ENCODE data around the gene CDCA4. TPM values are rescaled to one million over a fixed set of nuclear protein-coding genes. Genes with fewer than 3 reads are reported as not detected.

The CDCA4 gene
- total and polyA plus RNA-seq, 2 donors from 2014 or later: 4.1 to 6.3 TPM

DNA sequence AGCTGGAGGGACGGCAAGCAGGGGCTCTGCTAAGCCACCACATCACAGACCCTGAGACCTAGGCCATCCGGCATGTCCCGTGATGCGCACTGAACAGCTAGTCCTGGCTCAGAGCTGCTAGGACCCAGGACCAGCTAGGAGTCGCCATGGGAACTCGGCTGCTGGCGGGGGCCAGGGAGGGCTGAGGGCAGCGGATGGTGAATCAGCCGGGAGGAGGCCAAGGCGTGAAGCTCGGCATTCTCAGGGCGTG lies 47.8 kb downstream of the CDCA4 start:
- no peak overlapping the region for H3K9ac ChIP-seq (ENCODE audit: low read length in 3 of 3)
- intact Hi-C loops (cut with DNase I): loop anchor here (10.0 kb wide), 1 partner anchor 72 kb away; no protein-coding TSS in a partner anchor

GRCh38 chr14:104972301-104973134 lies 48.4 kb downstream of the CDCA4 start:
- no peak for TF ChIP-seq CTCF (IDR thresholded peaks at IDR 0.05; ENCODE audit: borderline replicate concordance, extremely low read depth, insufficient read depth)
- DNase-seq (peak in 3 of 5 donors; percentile 49 to 94 (median 68)), FAIRE-seq (no peak)
- H3K9ac ChIP-seq (ENCODE audit: low read length in 3 of 3): peak overlapping the region in 1 of 3 donors; percentile 12
- peaks cover 0 to 40% (median 5%) of the 10 kb centered on the region in 3 donors for H3K4me1 ChIP-seq (ENCODE audit: control insufficient read depth in 2 of 3, insufficient read depth in 2 of 3, low read depth in 1 of 3, low read length in 3 of 3)
- H3K27me3 ChIP-seq (ENCODE audit: control insufficient read depth, insufficient read depth, low read length): no peaks in the 10 kb centered on the region
- peak overlapping the region in 1 of 2 donors; percentile 37 for H3K27ac ChIP-seq (ENCODE audit: low read depth in 2 of 2, low read length in 2 of 2)
- intact Hi-C loops (cut with DNase I): loop anchor here (10.0 kb wide), 1 partner anchor 72 kb away; no protein-coding TSS in a partner anchor
- no peaks in the 10 kb centered on the region for H3K36me3 ChIP-seq (ENCODE audit: control insufficient read depth in 2 of 3, insufficient read depth in 3 of 3, low read length in 3 of 3)
- H3K4me3 ChIP-seq (ENCODE audit: low read length in 3 of 3): no peak overlapping the region
- H3K9me3 ChIP-seq (ENCODE audit: control insufficient read depth in 2 of 3, insufficient read depth in 1 of 3, low read length in 3 of 3): no peaks in the 10 kb centered on the region

More for the DNA sequence above, 47.8 kb downstream of the CDCA4 start:
- DNase-seq (peak; percentile 36 to 97 (median 47)), FAIRE-seq (no peak)
- no peak for TF ChIP-seq CTCF (IDR thresholded peaks at IDR 0.05; ENCODE audit: borderline replicate concordance, extremely low read depth, insufficient read depth)
- H3K4me3 ChIP-seq (ENCODE audit: low read length in 3 of 3): no peak overlapping the region
- no peaks in the 10 kb centered on the region for H3K9me3 ChIP-seq (ENCODE audit: control insufficient read depth in 2 of 3, insufficient read depth in 1 of 3, low read length in 3 of 3)
- H3K4me1 ChIP-seq (ENCODE audit: control insufficient read depth in 2 of 3, insufficient read depth in 2 of 3, low read depth in 1 of 3, low read length in 3 of 3): peaks cover 0 to 40% (median 5%) of the 10 kb centered on the region in 3 donors
- no peak overlapping the region for H3K27ac ChIP-seq (ENCODE audit: low read depth in 2 of 2, low read length in 2 of 2)
- H3K27me3 ChIP-seq (ENCODE audit: control insufficient read depth, insufficient read depth, low read length): no peaks in the 10 kb centered on the region
- no peaks in the 10 kb centered on the region for H3K36me3 ChIP-seq (ENCODE audit: control insufficient read depth in 2 of 3, insufficient read depth in 3 of 3, low read length in 3 of 3)

- DNase-seq (peak in 1 of 5 donors; percentile 82), FAIRE-seq (no peak)
- H3K4me1 ChIP-seq (ENCODE audit: control insufficient read depth in 2 of 3, insufficient read depth in 2 of 3, low read depth in 1 of 3, low read length in 3 of 3): peaks cover 0 to 37% (median 5%) of the 10 kb centered on the region in 3 donors
- no peaks in the 10 kb centered on the region for H3K9me3 ChIP-seq (ENCODE audit: control insufficient read depth in 2 of 3, insufficient read depth in 1 of 3, low read length in 3 of 3)
- H3K27ac ChIP-seq (ENCODE audit: low read depth in 2 of 2, low read length in 2 of 2): no peak overlapping the region
- intact Hi-C loops (cut with DNase I): loop anchor here (10.0 kb wide), 1 partner anchor 73 kb away; no protein-coding TSS in a partner anchor
- H3K9ac ChIP-seq (ENCODE audit: low read length in 3 of 3): no peak overlapping the region
- H3K27me3 ChIP-seq (ENCODE audit: control insufficient read depth, insufficient read depth, low read length): no peaks in the 10 kb centered on the region
- no peak overlapping the region for H3K4me3 ChIP-seq (ENCODE audit: low read length in 3 of 3)
- no peaks in the 10 kb centered on the region for H3K36me3 ChIP-seq (ENCODE audit: control insufficient read depth in 2 of 3, insufficient read depth in 3 of 3, low read length in 3 of 3)
- no peak for TF ChIP-seq CTCF (IDR thresholded peaks at IDR 0.05; ENCODE audit: borderline replicate concordance, extremely low read depth, insufficient read depth)
Observed at GRCh38 chr14:104971447-104972240, 49.2 kb downstream of the CDCA4 start.

All from kidney (tissue), 14 donors.